H1 (cell line): ENCODE measurements around the gene FSIP1. TPM values are rescaled to one million over a fixed set of nuclear protein-coding genes. Genes with fewer than 3 reads are reported as not detected.

ENCODE experiments used
- EGR1 ChIP-seq: IDR thresholded peaks from 2 replicates; pipeline ENCODE4 v1.6.1; 2011; ENCODE audit warnings: low read depth, low read length, borderline replicate concordance
- POLR2AphosphoS5 ChIP-seq: IDR thresholded peaks from 2 replicates; pipeline ENCODE4 v1.6.1; 2011; ENCODE audit warnings: low read depth, low read length
- SUZ12 ChIP-seq: fragments of 200-600 bp; sonication (generic); IDR thresholded peaks from 2 replicates; pipeline ENCODE4 v1.6.1; 2012; ENCODE audit warnings: mild to moderate bottlenecking, inconsistent platforms, low read length, moderate library complexity, mixed read lengths
- YY1 ChIP-seq: IDR thresholded peaks from 2 replicates; pipeline ENCODE4 v1.6.1; 2011; ENCODE audit warnings: low read depth, mild to moderate bottlenecking, low read length
- polyA plus RNA-seq, 7 experiments: library from polyadenylated mRNA; depleted of rRNA in 3 of 7; stranded (reverse) in 5 of 7; unstranded in 2 of 7; fragments of >200 nt in 5 of 7; fragments of 200-250 nt in 2 of 7; gene quantifications; 1 replicate in 5 of 7; 2 replicates in 1 of 7; 4 replicates in 1 of 7; pipeline versions ENCODE4 v1.2.1 to v1.2.3, GENCODE V29; 2011 to 2013; ENCODE audit warnings: missing spikeins in 2 of 7, mixed read lengths in 2 of 7
- total RNA-seq: library from RNA; stranded (reverse); fragmentation: NEBNext Ultra II Directional; extraction: Animal tissue kit (Norgen Biotek cat#: 25700); gene quantifications from 2 replicates; pipeline ENCODE4 v1.2.1, GENCODE V29; 2021

The FSIP1 gene
- total and polyA plus RNA-seq, 2 of the 8 experiments (the other 6 are each of a cell fraction or from before 2014, with no cell fraction given), result 0.18 to 1.3 TPM

GRCh38 chr15:39553947-39554693, 228.5 kb downstream of the FSIP1 start (continued):
- no peak for TF ChIP-seq YY1
- TF ChIP-seq SUZ12, result no peak
- no peak for TF ChIP-seq EGR1
- TF ChIP-seq POLR2AphosphoS5, result no peak
